Liver (tissue), 9 donors: ENCODE measurements around the gene SELENOI. TPM values are rescaled to one million over a fixed set of nuclear protein-coding genes. Genes with fewer than 3 reads are reported as not detected.
"Not testable (repeated sequence)": the region's sequence is repeated elsewhere in the genome, so short reads cannot be mapped to it uniquely, and the experiment has no call there.

Experiments
- DNase-seq: peaks from one replicate; pipeline ENCODE4 v3.0.0-alpha.2; 2017; ENCODE audit warnings: low spot score
- H3K27ac ChIP-seq, 2 donors: one replicate each; pipeline ENCODE4 v1.7.0; 2013; ENCODE audit warnings: inconsistent platforms in 2 of 2, low read length in 2 of 2, control low read depth in 1 of 2, low read depth in 1 of 2, mild to moderate bottlenecking in 1 of 2
- H3K27me3 ChIP-seq, 4 donors: one replicate each; pipeline versions ENCODE4 v1.6.1 to v1.7.0; 2013; ENCODE audit warnings: low read length in 3 of 4, inconsistent platforms in 1 of 4, mild to moderate bottlenecking in 1 of 4, moderate library complexity in 1 of 4; ENCODE audit not compliant: control insufficient read depth in 4 of 4, insufficient read depth in 4 of 4
- H3K36me3 ChIP-seq, 4 donors: one replicate each; pipeline versions ENCODE4 v1.6.1 to v1.7.0; 2013; ENCODE audit warnings: low read length in 3 of 4, mild to moderate bottlenecking in 3 of 4, low read depth in 1 of 4, moderate library complexity in 1 of 4; ENCODE audit not compliant: control insufficient read depth in 4 of 4, insufficient read depth in 3 of 4
- H3K4me1 ChIP-seq, 4 donors: one replicate each; pipeline versions ENCODE4 v1.6.1 to v1.7.0; 2013; ENCODE audit warnings: low read length in 3 of 4, mild to moderate bottlenecking in 3 of 4, moderate library complexity in 1 of 4; ENCODE audit not compliant: control insufficient read depth in 4 of 4, insufficient read depth in 4 of 4
- H3K4me3 ChIP-seq, 3 donors: one replicate each; pipeline versions ENCODE4 v1.6.1 to v1.7.0; 2013; ENCODE audit warnings: low read length in 3 of 3, control low read depth in 1 of 3, low read depth in 1 of 3, mild to moderate bottlenecking in 1 of 3
- H3K9ac ChIP-seq, 2 donors: one replicate each; pipeline ENCODE4 v1.7.0; 2013; ENCODE audit warnings: low read length in 2 of 2, mild to moderate bottlenecking in 2 of 2, moderate library complexity in 2 of 2, control low read depth in 1 of 2, low read depth in 1 of 2
- H3K9me3 ChIP-seq, 4 donors: one replicate each; pipeline versions ENCODE4 v1.6.1 to v1.7.0; 2013; ENCODE audit warnings: low read length in 3 of 4; ENCODE audit not compliant: control insufficient read depth in 4 of 4
- ATF3 ChIP-seq: IDR thresholded peaks from 2 replicates; pipeline ENCODE4 v1.6.1; 2016; ENCODE audit warnings: antibody characterized with exemption
- CTCF ChIP-seq: fragments of 150-350 bp; IDR thresholded peaks from 2 replicates; pipeline ENCODE4 v1.5.1; 2017; ENCODE audit warnings: improper control_type of control experiment, low read depth, low read length; ENCODE audit not compliant: missing input control
- FOXA1 ChIP-seq: IDR thresholded peaks from 2 replicates; pipeline ENCODE4 v1.6.1; 2016; ENCODE audit warnings: antibody characterized with exemption
- HNF4A ChIP-seq, 2 donors: conservative IDR thresholded peaks; 2 replicates each; pipeline ENCODE4 v1.6.1; 2016; ENCODE audit warnings: antibody characterized with exemption in 2 of 2, mild to moderate bottlenecking in 2 of 2
- HNF4G ChIP-seq: IDR thresholded peaks from 2 replicates; pipeline ENCODE4 v1.6.1; 2016; ENCODE audit warnings: antibody characterized with exemption
- JUND ChIP-seq, 2 donors: IDR thresholded peaks; 2 replicates each; pipeline ENCODE4 v1.6.1; 2016; ENCODE audit warnings: antibody characterized with exemption in 2 of 2
- MAX ChIP-seq: IDR thresholded peaks from 2 replicates; pipeline ENCODE4 v1.6.1; 2016; ENCODE audit warnings: antibody characterized with exemption
- NR2F2 ChIP-seq: IDR thresholded peaks from 2 replicates; pipeline ENCODE4 v1.6.1; 2016; ENCODE audit warnings: antibody characterized with exemption
- RAD21 ChIP-seq, 2 donors: IDR thresholded peaks; 2 replicates each; pipeline ENCODE4 v1.6.1; 2016; ENCODE audit warnings: antibody characterized with exemption in 2 of 2, mild to moderate bottlenecking in 2 of 2
- RXRA ChIP-seq, 2 donors: IDR thresholded peaks; 2 replicates each; pipeline ENCODE4 v1.6.1; 2017 to 2018; ENCODE audit warnings: antibody characterized with exemption in 2 of 2, mild to moderate bottlenecking in 1 of 2
- SP1 ChIP-seq: IDR thresholded peaks from 2 replicates; pipeline ENCODE4 v1.6.1; 2018; ENCODE audit warnings: antibody characterized with exemption, mild to moderate bottlenecking
- TAF1 ChIP-seq: conservative IDR thresholded peaks from 2 replicates; pipeline ENCODE4 v1.6.1; 2016; ENCODE audit warnings: antibody characterized with exemption, mild to moderate bottlenecking
- YY1 ChIP-seq: IDR thresholded peaks from 2 replicates; pipeline ENCODE4 v1.6.1; 2016; ENCODE audit warnings: antibody characterized with exemption, mild to moderate bottlenecking
- ZBTB33 ChIP-seq: IDR thresholded peaks from 2 replicates; pipeline ENCODE4 v1.6.1; 2016; ENCODE audit warnings: antibody characterized with exemption
- WGBS: extraction: QIAGEN DNeasy Blood & Tissue Kit; methylation state at CpG from one replicate; pipeline ENCODE4 v1.1.7; 2013; 5-methylcytosine and 5-hydroxymethylcytosine counted together
- polyA plus RNA-seq, 2 donors: library from polyadenylated mRNA; stranded (reverse) in 1 of 2; unstranded in 1 of 2; fragments of 200-250 nt in 1 of 2; fragments of >200 nt in 1 of 2; fragmentation: Nextera tagmentation in 1 of 2; extraction: Ambion mirVana in 1 of 2; gene quantifications; one replicate each; pipeline versions ENCODE4 v1.2.1 to v1.2.3, GENCODE V29; 2013 to 2015
- total RNA-seq, 2 donors: library from RNA; depleted of rRNA; stranded (reverse); fragments of >200 nt; gene quantifications; one replicate each; pipeline ENCODE4 v1.2.3, GENCODE V29; 2014
- donor health status: healthy.
- donor health status: healthy.
- donor health status: healthy.
- donor health status: healthy.
- donor health status: healthy.

Gene SELENOI
- total and polyA plus RNA-seq, 4 donors: 6.2 to 55.9 (median 17.5) TPM

- 78% methylated on average over 3 of the region's 3 CpGs for WGBS
- H3K36me3 ChIP-seq: no peaks in the 10 kb centered on the region
- no peak for DNase-seq
- H3K27ac ChIP-seq: no peak overlapping the region
- no peaks in the 10 kb centered on the region for H3K9me3 ChIP-seq
- H3K4me3 ChIP-seq: no peak overlapping the region
- no peak for TF ChIP-seq SP1
- TF ChIP-seq FOXA1: no peak
- no peak for TF ChIP-seq JUND (IDR thresholded peaks at IDR 0.05)
- TF ChIP-seq MAX: no peak
- no peaks in the 10 kb centered on the region for H3K4me1 ChIP-seq
- H3K9ac ChIP-seq: no peak overlapping the region
- no peaks in the 10 kb centered on the region for H3K27me3 ChIP-seq
These were observed 15.3 kb upstream of the SELENOI start for GRCh38 chr2:26330604-26331003.

- H3K27ac ChIP-seq, H3K9me3 ChIP-seq, H3K36me3 ChIP-seq, H3K4me1 ChIP-seq, H3K4me3 ChIP-seq, DNase-seq, H3K27me3 ChIP-seq, H3K9ac ChIP-seq: not testable (repeated sequence)
- WGBS: 92% methylated on average over 8 of the region's 8 CpGs
These were observed 14.6 kb upstream of the SELENOI start for GRCh38 chr2:26331321-26331720.

- H3K4me1 ChIP-seq: no peaks in the 10 kb centered on the region
- WGBS: 33% methylated on average over 2 of the region's 2 CpGs
- H3K27me3 ChIP-seq: no peaks in the 10 kb centered on the region
- H3K36me3 ChIP-seq: no peaks in the 10 kb centered on the region
- TF ChIP-seq CTCF (no peak), ZBTB33 (no peak), NR2F2 (no peak), TAF1 (no peak), HNF4A (conservative IDR thresholded peaks at IDR 0.05) (no peak), ATF3 (no peak), RXRA (IDR thresholded peaks at IDR 0.05) (no peak), FOXA1 (no peak), SP1 (no peak), MAX (no peak), RAD21 (IDR thresholded peaks at IDR 0.05) (no peak), HNF4G (no peak), YY1 (no peak)
- no peak overlapping the region for H3K27ac ChIP-seq
- no peaks in the 10 kb centered on the region for H3K9me3 ChIP-seq
- no peak overlapping the region for H3K9ac ChIP-seq
- DNase-seq: no peak
- no peak overlapping the region for H3K4me3 ChIP-seq
These were observed 12.7 kb upstream of the SELENOI start for GRCh38 chr2:26333293-26333692.
